CD4-positive, alpha-beta T cell treated with Interleukin-2 at 100 ng/mL for 4 hours (primary cell): Measurements from ENCODE around the gene FBN3.

Experiments
- DNase-seq: peaks from one replicate; pipeline ENCODE4 v3.0.0-alpha.2; 2020; ENCODE audit warnings: low spot score

Gene FBN3

DNA sequence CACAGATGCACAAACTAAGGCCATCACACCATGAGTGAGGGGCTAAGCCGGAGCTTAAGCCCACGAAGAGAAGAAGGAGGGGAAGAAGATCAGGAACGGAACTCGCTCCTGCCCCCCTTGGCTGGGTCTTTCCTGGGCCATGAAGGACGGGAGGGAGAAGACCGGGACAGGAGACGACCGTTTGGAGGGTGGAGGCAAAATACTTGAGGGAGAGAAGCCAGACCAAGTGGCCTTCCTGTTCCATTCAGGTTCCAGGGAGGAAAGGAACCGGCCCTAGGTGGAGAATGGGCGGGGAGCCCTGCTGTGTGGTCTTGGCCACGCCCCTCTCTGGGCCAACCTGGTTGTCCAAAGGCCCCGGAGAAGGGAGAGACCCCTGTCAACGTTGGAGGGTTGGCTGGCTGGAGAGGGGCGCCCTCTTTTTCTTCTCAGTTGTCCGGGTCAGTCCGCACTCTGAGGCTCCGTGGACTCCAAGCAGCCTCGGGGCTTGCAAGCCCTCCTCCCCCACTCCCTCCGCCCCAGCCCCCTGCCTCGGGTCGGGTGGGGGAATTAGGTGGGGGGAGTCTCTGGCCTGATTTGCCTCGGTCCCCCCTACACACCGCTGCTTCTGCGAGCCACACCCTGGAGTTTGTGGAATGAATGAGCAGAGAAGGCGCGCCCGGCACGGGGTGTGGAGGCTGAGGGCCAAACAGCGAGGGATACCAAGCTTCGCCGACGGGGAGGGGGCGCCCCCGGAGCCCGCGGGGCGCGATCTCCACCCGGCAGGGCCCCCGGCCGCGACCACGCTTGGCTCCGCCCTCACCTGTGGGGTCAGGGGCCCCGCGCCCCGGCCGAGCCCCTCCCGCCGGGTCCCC is 757 bp downstream of the FBN3 start:
- no peak for DNase-seq

DNA sequence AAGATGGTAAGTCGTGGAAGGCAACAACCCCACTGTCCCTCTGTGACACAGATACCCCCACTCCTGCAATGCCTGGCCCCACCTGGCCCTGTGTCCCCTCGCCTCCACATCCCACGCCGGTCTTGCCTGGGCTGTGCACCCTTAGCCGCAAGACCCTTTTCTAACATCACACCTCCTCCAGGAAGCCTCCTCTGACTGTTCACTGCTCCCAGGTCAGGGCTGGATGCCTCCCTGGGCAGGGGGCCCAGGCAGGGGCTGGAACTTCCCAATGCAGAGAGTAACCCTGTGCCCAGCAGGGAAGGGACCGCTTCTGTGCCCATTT is 1.3 kb downstream of the FBN3 start:
- no peak for DNase-seq

DNA sequence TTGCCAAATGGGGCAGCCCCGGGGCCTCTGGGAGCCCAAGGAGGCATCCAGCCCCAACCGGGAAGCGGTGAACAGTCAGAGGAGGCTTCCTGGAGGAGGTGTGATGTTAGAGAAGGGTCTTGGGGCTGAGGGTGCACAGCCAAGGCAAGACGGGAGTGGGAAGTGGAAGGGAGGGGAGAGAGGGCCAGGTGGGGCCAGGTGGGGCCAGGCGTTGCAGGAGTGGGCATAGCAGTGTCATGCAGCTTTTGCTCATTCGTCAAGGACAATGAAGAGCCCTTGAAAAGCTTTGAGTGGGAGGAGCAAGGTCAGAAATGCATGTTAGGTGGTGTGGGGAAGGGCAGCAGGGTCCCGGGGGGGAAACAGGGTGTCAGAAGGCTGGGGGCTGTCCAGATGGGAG is 1.8 kb downstream of the FBN3 start:
- DNase-seq, result no peak

DNA sequence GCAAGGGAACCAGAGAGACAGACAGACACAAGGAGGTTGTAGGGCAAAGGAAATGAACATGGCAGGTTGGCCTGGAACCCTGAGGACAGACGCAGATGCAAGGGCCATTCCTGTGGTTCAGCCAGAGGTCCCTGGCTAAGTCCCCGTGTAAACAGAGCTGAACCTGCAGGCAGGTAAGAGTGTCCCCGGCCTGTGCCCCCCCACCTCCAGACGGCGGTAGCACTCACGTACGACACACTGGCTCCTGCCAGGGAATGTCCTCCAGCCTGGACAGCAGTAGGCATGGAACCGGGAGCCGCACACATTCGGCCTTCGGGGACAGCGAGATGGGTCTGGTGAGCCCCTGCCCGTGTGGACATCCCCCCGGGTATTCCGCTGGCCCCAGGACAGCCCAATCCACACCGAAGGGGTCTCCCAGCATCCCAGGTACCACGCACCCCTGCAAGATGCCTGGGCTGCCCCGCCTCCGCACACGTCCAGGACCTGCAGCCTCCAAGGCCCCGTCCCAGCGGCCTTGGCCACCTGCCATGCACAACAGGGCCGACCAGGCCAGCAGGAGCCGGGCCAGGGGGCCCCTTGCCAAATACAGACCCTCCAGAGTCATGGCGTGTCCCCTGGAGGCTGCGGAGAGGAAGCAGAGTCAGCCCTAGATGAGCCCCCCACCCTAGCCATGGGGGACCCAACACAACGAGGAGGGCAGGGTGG is 2.4 kb downstream of the FBN3 start:
- DNase-seq, result no peak

DNA sequence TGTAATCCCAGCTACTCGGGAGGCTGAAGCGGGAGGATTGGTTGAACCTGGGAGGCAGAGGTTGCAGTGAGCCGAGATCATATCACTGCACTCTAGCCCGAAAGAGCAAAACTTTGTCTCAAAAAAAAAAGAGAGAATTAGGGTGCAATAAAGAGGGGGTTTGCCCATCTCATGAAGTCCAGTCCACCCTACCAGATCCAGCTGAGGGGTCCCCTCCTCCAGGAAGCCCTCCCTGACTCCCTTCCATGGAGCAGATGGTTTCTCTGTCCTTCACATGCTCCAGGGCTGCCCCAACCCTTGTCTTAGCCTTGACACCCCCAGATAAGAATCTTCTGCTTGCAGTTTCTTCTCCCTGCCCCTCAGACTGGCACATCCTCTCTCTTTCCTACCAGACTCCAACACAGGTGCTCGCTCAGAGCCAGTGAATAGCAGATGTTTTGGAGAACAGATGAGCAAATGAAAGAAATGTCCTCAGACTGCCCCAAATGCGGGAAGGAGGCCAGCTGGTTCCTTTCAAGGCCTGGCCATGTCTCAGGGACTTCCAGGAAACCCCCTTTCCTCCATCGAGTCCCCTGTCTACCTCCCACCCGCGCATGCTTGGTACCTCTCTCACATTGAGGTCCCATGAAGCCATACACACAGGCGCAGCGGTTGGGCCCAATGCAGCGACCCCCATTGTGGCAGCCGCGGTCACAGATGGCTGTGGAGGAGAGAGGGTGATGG is 5.0 kb downstream of the FBN3 start:
- DNase-seq, result no peak

DNA sequence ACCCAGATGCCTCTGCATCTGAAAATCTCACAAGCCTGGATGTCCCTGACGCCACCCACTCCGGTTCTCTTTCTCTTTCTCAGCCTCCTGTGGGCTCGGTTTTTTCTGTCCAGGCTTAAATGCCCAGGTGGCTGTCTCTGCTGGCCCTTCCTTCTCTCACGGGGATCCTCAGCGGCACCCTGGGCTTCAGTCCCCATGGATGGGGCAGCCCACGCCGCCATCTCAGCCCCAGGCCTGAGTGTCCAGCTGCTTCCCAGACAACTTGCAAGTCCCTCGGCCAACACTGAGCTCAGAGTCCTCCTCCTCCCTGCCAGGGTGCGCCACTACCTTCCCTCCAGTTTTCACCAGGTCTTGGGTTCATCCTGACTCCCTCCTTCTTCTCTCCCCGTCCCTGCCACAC is 6.4 kb downstream of the FBN3 start:
- no peak for DNase-seq

DNA sequence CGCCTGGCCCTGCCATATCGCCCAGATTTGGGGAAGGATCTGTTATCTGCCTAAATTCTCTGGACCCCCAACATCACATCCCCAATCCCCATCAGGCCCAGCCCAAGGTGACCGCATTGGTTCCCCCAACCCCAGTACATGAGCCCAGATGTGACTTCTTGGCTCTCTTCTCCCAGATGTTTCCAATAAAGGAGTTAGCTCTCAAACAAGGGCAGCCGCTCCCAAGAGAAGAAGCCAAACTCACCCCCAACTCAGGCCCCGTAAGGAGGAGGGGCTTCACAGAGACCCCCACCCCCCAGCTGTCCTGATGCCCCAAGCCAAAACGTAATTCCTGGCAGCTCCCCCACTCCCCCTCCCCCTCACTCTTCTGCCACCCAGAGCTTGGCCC is 6.9 kb downstream of the FBN3 start:
- DNase-seq, result no peak

DNA sequence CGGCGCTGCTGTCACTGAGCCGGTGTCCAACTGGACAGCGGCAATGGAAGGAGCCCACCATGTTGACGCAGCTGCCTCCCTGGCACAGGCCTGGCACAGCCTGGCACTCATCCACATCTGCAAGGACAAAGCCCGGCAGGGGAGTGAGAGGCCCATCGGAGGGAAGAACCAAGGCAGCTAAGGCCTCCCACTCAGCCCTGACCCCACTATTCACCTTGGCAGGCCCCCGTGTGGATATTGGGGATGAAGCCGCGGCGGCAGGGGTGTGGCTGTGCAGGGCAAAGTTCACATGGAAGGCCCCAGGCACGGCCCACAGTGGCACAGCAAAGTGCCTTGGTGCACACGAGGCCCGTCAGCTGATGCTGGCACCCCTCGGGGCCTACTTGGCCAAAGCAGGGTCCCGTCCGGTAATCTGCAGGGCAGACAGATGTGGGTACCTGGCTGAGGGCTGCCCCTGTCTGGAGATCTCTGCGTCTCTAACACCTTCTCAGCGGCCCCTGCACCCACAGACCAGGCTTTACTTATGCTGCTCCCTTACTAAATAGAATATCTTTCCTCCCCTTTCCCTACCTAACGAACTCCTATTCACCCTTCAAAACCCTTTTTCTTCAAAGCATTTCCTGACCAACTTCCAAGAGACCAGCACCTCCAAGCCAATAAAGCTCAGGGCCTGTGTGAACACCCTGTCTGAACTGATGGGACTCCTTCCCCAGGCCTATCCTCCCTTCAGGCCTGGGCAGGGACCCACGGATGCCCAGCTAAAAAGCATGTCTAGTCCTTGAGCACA is 7.5 kb downstream of the FBN3 start:
- DNase-seq, result no peak

DNA sequence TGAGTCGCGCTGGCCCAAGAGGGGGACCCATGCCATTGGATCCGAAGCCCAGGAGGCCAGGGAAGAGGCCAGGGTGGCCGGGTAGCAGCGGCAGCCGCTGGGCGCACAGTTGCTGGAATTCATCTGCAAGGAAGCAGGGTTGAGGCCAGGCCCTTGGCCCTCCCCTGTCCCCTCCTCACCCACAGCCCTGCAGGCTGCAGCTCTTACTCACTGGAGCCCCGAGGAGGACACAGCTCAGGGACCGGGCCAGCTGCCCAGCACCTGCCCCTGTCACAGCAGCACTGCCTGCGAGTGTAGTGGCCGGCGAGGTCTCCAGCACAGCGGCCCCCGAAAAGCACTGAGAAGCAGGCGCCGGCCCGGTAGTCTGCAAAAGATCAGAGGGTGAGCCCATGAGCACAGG is 11.2 kb downstream of the FBN3 start:
- DNase-seq, result no peak

DNA sequence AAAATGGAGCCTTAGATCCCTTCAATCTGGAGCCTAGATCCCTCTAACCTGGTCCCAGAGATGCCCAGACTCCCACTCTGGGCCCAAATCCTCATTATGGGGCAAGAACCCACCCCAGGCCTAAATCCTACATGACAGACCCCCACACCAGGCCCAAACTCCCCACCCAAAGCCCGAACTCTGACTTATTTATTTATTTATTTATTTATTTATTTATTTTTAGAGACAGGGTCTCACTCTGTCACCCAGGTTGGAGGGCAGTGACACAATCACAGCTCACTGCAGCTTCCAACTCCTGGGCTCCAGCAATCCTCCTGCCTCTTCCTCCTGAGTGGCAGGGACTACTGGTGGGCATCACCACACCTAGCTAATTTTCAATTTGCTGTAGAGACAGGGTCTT is 12.0 kb downstream of the FBN3 start:
- no peak for DNase-seq

DNA sequence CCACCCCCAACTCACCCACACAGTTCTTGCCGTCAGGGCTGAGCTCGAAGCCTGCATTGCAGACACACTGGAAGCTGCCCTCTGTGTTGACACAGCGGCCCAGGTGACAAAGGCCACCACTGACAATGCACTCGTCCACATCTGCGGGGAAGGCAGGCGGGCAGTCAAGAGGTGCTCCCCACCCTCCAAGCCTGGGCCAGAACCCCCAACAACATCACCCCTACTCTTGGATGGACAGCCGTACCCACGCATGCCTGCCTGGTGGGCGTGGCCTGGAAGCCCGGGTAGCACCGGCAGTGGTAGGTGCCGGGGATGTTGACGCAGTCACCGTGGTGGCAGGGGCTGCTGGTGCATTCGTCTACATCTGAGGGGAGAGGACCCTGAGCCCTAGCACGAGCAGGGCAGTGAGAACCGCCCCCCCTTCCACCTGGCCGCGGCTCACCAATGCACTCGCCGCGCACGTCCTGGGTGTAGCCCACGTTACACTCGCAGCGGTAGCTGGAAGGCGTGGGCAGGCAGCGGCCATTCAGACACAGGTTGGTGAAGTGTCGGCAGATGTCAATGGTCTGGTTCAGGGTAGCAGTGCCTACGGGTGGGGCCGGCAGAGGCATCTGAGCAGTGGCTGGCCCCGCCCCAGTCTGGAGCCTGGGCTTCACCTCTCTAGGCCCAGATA is 13.3 kb downstream of the FBN3 start:
- no peak for DNase-seq

DNA sequence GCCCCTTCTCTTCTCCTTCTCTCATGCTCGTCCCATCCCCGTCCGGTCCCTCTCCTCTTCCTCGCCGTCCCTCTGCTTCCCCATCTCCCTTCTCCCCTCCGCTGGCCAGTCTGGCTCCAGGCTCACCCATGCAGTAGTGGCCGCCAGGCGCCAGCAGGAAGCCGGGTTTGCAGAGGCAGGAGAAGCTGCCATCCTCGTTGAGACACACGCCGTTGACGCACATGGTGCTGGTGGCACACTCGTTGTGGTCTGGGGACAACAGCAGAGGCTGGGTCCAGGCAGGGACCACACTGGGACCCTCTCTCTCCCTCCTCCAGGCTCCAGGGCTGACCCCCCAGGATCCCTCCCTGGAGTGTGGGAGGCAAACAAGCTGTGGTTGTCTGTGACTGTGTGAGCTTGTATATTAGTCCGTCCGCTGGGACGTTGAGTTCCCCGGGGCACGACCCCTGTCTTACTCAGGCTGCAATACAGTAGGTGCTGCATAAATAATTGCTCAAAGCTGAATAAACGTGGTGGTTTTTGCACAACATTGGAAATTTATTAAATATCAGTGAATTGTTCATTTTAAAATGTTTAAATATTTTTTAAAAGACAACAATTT is 16.4 kb downstream of the FBN3 start:
- DNase-seq, result no peak

DNA sequence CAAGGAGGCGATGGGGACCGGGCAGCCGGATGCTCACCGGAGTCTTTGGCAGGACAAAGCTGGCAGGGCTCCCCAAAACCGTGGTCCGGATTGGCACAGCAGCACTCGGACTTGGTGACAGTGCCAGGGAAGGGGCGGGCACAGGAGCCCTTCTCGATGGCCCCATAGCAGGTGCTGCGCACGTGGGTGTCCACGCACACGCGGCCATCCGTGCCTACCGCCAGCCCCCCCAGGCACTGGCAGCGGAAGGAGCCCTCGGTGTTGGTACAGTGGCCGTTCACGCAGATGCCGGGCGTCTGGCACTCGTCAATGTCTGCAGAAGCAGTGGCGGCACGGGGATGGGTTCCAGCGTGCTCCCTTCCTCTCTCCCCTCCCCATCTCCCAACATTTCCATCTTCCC is 17.9 kb downstream of the FBN3 start:
- DNase-seq, result no peak

DNA sequence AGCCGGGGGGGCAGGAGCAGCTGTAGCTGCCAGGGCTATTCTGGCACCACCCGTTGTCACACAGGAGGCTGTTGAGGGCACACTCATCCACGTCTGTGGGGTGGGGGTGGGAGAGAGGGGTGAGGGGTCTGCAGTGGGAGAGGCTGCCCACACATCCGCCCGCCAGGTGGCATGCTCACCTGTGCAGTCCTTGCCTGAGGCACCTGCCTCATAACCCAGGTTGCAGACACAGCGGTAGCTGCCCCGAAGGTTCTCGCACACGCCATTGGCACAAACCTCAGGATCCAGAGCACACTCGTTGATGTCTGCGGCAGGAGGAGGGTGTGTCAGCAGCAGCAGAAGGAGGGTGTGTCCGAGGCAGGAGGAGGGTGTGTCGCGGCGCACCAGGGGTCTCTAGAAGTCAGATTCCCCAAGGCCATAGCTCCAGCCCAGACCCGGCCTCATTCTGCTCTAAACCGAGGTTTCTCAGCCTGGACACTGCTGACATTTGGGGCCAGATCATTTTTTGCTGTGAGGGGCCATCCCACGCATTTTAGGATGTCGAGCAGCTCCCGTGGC is 20.3 kb downstream of the FBN3 start:
- no peak for DNase-seq

DNA sequence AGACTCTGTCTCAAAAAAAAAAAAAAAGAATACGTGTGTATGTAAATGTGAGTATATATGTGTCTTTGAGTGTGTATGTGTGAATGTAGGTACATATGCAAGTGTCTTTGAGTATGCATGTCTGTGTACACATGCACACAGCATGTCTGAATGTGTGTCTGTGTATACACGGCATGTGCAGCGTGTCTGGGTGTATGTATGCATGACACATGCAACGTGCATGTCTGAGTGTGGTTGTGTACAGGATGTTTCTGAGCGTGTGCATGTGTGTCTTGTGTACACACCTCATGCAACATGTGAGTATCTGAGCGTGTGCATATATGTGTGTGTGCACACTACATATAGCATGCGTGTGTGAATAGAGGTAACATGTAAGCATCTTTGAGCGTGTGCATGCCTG is 20.8 kb downstream of the FBN3 start:
- no peak for DNase-seq

DNA sequence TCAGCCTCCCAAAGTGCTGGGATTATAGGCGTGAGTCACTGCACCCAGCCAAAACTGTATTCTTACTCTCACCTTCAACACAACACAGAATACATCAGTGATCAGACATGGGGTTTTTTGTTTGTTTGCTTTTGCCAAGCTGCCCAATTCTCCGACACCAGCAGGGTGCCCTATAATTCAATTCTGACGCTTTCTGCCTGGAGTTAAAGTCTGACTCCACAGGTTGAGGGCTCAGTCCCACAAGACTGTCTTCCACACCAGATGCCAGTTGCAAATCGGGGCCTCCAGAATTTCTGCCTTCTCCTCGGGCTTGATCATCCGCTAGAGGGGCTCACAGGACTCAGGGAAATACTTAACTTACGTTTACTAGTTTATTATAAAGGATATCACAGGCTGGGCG is 22.1 kb downstream of the FBN3 start:
- no peak for DNase-seq

DNA sequence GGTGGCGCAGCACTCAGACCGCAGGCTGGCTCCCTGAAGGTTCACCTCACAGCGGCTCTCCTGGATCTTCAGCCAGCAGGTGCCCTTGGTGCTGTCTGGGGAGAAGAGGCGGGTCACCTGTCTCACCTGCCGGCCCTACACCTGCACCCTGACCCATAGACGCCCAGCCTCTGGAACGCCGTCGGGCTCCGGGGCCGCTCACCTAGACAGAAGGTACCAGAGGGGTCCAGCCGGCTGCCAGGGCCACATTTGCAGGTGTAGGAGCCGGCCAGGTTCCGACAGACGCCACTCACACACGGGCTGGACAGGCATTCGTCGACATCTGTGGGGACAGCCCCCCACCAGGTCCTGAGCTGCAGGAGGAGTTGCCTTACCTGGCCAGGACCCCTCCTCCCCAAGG is 22.9 kb downstream of the FBN3 start:
- DNase-seq, result no peak

DNA sequence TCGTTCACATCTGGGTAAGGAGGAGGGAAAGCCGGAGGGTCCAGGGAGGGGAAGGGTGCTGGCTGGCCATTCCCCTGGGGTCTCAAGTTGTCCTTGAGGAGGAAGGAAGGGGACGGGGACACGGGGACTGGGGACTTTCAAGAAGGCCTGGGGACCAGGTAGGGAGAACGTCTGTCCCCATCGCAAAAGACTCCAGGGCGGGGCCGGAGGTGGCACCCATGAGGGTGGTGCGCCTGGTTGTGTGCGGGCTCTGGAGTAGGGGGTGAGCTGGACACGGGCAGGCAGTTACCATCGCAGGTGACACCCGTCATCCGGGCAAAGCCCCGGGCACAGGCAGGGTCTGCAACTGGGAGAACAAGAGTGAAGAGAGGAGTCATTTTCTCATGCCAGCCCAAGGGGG is 23.4 kb downstream of the FBN3 start:
- DNase-seq, result no peak

DNA sequence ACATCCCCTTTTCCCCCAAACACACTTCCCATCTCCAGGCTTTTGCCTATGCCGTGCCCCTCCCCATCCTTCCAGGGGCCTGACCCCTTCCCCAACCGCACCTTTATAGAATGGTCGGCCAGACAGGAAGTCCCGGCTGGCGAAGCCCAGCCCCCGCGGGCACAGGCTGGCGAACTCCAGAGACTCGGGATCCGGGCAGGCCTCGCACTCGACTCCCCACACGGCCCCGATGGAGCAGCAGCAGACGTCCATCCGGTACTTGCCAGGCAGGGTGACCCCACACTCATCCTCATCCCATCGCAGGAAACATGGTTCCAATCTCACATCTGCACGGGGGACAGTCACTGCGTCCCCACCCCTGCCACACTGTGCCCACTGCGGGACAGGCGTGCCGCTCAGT is 25.7 kb downstream of the FBN3 start:
- DNase-seq, result no peak

DNA sequence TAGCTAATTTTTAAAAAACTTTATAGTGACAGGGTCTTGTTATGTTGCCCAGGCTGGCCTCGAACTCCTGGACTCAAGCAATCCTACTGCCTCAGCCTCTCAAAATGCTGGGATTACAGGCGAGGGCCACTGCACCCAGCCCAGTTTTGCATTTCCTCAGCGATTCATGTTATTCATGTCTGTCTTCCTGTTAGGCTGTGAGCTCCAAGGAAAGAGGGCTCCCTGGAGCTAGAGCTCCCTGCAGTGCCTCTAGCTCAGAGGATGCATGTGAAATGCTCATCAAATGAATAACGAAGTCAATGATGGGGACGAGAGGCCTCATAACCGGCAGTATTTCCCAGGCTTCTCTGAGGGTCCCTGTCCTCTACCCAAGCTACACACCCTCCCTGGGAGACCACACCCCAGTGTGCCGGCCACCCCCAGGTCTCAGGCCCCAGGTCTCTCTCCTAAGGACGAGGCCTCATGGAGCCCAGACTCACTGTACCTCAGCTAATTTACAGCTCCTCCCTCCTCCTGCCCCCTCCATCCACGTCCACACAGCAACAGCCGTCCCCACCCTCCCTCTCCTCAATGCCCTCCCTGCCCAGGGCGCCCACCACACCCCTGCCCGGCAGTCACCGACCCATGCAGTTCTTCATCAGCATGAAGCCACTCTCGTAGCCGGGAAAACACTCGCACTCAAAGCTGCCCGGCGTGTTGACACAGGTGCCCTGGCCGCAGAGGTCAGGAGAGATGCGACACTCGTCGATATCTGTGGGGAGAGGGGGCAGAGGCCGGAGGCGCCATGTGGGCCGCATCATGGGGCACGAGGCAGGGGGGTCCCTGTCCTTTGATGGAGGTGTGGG is 28.5 kb downstream of the FBN3 start:
- DNase-seq, result no peak
